NCI-H446 (cell line): ENCODE measurements around the gene RPIA.
"Not testable (repeated sequence)": the region's sequence is repeated elsewhere in the genome, so short reads cannot be mapped to it uniquely, and the experiment has no call there.

ENCODE experiments used
- DNase-seq, 2 experiments: peaks; one replicate each; lab custom pipeline; 2025; lab: John Stamatoyannopoulos, UW

RPIA gene

DNA sequence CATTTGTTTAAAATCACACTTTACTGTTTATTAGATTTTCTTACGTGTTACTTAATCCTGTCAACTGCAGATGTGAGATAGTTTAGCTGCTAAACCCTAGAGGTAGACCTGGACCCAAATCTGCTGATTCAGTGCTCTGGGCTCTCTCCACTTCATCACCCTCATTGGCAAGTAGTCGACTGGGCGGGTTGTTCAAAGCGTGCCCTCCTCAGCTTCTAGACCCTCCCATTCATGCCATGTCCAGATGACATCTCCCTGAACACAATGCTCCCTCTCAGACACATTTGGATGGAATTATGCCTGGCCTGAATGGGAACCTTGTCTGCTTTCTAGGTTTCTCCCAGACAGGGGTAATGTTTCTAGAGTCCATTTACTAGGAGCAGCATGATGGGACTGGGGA is 43.7 kb downstream of the RPIA start:
- DNase-seq = no peak

DNA sequence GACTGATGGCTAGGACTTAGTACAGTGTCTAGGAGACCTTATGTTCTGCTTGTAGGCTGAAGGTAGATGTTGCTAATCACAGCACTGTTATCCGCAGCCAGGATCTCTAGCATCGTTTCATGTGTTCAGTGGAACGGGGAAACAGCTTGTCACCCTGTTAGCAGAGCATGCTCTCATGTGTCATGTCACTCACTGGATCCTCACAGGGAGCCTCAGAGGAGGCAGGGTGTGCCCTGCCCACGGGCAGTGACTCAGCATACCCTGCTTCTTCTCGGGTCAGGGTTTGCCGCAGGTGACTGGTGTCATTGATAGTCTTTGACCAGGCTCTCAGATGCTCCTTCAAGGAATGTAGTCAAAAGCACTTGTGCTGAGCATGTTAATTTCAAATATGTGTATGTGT is 44.4 kb downstream of the RPIA start:
- no peak for DNase-seq

DNA sequence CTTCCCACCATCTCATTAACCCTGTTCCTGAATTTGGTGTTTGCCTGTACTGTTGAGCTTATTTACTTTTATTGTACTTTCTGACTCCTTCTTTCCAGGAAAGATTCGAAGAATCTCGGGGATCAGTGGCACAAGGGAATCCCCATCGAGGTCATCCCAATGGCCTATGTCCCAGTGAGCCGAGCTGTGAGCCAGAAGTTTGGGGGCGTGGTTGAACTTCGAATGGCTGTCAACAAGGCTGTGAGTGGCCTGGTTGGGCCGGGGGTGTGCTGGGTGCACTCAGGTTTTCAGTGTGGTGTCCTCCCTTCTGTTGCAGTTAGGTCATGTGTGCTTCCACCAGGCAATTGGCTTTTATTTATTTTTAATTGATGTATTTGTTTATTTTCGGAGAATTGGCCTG is 45.0 kb downstream of the RPIA start:
- DNase-seq = no peak

DNA sequence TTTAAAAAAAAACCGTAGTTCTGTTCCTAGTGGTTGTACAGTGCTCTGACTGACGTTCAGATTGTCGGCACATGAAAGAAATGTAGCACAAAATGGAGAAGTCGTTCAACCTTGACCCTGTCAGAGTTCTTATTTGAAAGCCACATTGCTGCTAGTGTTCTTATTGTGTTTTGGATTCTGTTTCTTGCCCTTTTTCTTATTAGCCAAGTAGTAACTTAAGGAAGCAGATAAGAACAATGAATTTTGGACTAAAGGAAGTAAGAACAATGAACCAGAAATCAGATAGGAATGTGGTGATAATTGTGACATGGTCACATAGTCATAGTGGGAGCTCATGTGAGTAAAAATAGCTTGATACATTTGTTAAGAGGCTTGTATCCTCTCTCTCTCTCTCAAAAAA is 45.9 kb downstream of the RPIA start:
- no peak for DNase-seq

DNA sequence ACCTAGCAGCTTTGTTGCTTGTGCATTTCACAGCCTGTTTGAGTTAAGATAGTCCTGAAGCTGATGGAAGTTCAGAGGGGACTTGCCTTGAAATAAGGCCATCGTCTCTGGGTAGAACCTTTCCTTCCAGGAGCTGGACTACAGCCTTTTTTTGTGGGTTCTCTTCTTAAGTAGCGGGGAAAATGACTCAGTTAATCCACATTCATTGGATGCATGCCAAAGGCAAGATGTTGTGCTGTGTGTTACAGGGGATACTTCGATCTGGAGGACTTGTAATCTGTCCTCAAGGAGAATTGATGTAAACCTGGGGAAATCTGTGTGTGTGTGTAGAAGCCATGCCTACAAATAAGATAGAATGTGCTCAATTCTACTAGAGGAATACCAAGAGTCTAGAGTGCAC is 46.8 kb downstream of the RPIA start:
- DNase-seq = no peak

DNA sequence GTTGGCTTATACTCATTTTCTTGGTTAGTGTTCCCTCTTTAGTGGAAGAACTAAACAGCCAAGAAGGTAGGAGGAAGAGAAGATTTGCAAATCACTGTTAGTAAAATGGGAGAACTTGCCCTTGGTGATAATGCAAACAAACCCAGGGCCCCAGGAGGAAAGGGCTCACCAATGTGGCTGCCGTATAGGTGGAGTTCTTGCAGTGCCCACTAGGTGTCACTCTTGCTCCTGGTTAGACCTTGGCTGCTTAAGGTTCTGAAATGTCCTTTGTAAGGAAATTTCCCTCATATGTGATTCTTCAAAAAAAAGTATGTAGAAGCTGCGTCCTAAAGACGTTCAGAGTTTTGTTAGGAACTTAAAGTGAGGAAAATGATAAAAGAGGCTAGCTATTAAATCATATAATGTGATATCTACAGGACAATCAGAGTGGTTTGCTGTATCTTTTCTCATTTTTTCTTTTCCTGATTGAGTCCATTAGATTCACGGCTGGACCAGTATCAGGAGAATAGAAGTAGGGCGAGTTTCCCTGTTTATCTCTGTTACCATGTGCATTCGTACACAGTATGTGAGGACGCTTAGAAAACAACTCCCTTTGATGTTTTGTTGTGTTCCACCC is 48.6 kb downstream of the RPIA start:
- DNase-seq = peak; percentile 39 to 68

DNA sequence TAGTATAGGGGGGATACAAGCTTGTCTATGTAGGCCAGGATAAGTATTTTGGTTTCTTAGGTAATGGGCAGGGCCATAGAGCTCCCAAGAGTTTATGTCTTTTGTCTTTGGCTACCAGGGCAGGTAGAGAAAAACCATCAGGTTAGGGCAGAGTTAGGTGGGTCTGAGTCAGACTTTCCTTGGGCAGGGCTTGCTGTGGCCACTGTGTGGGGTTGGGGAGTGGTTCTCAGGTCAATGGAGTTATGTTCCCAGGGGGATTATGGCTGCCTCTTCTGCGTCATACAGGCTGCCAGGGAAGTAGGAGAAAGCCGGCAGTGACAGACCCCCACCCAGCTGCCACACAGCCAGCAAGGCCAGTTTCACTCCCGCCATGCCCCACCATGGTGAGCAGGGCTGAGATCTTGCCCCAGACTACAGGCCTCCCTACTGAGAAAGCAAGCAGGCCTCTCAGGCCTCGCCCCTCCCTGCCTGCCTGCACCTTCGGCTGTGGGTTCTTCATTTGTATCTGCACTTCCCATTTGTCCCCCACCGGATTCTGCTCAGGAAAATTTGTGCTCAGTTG is 55.5 kb downstream of the RPIA start:
- no peak for DNase-seq

DNA sequence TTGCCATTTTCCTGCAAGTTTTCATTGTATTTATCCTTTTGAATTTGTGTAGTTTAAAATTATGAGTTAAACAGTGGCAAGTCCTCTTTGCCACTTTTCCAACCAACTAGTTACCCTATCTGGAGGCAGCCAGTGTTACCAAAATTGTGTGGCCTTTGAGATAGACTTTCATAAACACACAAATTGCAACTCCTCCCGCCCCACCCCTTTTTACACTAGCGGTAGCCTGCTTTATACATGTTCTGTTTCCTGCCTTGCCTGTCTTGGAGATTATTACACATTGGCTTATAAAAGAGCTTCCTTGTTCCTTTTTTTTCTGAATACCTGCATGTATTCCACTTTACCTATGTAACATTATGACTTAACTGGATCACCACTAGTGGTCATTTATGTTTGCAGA is 56.5 kb downstream of the RPIA start:
- no peak for DNase-seq

DNA sequence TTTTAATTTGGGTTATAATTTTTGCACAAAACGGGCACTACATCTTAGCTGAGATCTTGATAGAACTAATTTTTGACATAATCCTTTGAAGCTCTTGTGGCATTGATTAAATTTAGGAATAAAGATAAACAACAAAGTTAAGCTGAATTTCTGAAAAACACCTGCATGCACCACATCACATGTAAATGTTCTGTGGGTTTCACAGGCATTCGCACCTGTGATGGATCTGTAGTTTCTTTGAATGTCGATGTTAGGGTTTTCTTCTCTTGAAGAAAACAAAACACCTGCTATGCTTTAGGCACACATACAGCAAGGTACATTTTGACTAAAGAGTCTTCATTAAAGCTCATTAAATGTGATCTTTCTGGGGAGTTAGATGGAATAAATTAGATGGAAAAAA is 60.3 kb downstream of the RPIA start:
- no peak for DNase-seq

DNA sequence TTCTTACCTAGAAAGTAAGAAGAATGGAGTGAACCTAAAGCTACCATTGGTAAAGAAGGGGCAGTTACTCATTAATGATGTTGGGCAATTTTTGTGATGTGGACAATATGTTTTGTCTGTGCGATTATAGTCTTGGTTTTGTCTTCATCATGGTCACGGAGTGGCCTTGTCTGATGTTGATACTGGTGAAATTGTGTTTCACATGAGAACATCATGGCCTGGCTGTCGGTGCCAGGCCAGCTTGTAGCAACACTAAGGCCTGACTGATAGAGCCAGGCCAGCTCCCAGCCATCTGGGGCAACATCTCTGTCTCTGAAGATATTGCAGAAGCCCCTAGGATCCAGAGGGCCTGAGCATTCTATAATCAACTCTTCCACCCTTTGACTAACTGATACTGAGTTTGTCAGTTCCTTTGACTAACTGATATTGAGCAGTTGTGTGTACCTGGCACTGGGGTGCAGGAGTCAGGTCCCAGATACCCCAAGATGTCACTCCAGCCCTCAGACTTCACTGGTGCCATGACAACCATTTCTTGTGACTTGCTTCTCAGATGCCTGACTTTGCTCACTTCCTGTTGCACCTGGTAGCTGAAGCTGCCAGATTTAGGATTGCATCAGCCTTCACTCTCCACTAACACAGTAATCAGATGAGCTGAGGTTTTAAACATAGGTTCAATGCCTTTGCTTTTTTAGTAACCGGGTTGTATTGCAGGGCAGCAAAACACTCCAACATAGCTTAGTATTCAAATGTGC is 62.5 kb downstream of the RPIA start:
- DNase-seq = no peak

DNA sequence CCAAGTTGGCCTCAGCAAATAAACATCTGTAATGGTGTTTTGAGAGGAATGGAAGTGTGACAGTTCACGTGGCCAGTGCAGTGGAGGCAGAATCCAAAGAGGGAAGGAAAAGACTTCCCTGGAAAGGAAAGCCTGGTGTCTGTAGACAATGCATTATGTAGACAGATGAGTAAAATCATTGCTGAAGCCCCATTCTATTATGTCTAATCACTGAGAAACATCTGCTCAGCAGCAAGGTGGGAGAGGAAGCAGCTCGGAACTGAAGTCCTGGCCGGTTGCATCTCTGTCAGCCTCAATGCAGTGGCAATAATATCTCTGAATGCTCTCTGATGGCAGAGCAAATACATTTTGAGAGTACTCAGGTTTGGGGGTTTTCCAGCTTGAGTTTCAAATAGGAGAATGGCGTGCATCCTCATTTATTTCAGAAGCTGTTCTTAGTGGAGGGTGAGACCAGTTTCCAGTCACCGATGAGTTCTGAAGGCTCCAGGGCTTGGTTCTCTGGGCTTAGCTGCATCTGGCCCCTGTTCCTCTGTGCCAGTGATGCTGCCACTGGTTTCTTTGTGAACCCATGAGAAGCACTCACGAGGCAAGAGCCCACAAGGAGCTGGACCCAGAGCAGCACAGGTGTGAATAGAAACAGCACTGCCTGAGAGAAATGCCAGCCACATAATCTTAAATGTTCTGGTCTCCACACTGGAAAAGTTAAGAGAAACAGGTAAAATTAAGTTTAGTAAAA is 63.3 kb downstream of the RPIA start:
- DNase-seq = no peak

DNA sequence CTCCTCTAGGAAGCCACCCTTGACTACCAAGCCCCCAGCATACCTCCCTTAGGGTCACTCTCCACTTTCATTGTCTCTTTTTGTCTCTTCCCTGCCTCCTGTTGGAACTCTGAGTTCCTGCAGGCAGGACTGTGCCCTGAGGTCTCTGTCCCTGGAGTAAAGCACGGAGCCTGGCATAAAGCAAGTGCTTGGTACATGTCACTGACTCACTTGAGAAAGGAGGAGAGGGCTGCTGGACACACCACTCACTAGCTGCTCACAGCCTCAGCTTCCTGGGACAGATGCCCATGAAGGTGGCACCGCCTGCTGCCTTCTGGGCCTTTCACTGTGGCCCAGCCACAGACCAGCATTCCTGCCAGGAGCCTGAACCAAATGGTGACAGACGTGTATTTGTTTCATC is 64.4 kb downstream of the RPIA start:
- DNase-seq = no peak

DNA sequence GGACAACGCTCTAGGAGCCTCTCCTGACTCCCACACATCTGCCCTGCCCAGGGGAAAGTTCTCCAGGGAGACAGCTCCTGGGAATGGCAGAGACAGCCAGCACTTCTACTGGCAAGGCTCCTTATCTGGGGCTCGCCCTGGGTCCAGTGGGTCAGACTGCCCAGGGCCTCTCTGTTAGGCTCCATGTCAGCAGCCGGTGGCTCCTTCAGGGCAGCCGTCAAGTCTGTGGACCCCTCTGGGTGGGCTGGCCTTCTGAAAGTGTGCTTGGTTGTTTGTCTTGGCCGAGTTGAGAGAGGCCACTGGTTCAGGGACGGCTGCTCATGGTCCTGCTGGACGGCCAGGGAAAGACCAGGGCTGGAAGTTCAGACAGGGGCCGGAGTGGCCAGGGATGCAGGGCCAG is 65.6 kb downstream of the RPIA start:
- no peak for DNase-seq

DNA sequence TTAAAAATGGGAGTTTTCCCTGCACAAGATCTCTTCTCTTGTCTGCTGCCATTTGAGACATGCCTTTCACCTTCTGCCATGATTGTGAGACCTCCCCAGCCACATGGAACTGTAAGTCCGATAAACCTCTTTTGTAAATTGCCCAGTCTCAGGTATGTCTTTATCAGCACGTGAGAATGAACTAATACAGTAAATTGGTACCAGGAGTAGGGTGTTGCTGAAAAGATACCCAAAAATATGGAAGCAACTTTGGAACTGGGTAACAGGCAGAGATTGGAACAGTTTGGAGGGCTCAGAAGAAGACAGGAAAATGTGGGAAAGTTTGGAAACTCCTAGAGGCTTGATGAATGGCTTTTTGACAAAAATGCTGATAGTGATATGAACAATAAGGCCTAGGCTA is 67.2 kb downstream of the RPIA start:
- DNase-seq = not testable (repeated sequence)

DNA sequence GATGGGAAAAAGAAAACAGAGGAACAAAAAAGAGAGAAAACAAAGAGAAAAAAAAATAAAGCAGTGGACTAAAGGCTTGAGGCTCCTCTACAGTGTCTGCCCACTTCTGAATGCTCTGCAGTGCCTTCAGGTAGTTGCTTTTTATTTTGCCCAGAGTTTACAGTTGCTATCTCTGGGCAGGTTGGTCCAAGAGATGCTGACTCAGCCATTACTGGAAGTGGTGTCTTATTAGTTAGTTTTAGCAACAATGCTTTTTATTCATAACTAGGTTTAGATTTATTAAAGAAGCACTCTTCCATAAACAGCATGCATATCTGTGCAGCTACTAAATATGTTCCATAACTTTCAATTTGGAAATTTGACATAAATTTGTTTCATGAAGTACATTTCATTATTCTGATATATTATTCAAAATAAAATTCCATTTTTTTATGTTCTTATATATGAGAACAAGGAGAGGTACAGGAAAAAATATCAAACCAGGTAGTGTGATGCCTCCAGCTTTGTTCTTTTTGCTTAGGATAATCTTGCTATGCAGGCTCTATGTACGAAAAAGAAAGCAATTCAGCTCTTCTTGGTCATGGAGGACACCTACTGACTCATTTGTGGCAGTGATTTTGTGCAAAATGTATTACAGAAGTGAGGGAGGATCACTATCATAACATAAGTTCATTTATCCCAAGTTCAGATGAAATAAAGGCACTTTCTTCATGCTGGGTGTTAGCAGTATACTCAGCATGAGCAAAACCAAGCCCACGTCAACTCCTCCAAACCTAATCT is 69.5 kb downstream of the RPIA start:
- DNase-seq = no peak

DNA sequence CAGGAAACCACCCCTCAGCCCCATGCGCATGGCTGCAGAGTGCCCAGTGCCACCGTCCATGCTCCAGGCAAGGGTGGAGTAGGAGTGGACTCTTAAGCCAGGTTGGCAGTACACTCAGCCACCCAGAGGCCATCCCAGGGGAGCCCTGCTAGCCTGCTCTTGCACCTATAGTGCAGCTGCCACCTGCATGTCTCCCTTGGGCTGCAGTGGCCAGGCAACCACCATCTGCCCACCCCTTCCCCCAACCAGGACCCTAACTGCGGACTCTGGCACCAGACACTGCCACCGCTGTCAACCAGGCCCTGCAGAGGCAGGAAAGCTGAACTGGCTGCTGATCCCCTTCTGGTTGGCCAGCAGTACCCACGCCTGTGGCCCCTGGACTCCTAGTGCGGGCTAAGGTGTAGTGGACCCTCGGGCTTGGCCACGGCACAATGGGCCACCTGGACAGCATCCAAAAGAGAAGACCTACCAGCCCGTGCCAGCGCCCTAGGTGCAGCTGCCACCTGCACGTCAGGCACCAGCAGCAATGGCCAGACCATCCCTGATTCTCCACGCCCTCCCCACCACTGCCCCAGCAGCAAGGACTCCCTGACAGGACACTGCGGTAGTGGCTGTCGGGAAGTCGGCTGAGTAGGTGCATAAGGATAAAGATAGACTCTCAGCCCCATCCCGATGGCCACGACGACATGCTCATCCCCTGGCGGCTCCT is 72.8 kb downstream of the RPIA start:
- no peak for DNase-seq

DNA sequence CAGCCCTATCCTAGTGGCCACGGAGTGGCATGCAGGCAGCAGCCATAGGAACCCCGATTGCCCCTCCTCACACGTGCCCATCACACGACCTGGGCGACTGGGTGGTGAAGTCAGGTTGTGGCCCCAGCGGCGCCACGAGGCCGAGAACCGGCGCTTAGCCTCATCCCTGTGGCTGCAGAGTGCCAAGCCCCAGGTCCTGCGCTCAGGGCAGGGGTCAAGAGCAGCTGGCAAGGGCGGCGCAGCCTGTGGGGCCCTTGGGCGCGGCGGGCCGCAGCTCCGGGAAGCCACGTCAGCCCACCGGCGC is 73.3 kb downstream of the RPIA start:
- DNase-seq = no peak

DNA sequence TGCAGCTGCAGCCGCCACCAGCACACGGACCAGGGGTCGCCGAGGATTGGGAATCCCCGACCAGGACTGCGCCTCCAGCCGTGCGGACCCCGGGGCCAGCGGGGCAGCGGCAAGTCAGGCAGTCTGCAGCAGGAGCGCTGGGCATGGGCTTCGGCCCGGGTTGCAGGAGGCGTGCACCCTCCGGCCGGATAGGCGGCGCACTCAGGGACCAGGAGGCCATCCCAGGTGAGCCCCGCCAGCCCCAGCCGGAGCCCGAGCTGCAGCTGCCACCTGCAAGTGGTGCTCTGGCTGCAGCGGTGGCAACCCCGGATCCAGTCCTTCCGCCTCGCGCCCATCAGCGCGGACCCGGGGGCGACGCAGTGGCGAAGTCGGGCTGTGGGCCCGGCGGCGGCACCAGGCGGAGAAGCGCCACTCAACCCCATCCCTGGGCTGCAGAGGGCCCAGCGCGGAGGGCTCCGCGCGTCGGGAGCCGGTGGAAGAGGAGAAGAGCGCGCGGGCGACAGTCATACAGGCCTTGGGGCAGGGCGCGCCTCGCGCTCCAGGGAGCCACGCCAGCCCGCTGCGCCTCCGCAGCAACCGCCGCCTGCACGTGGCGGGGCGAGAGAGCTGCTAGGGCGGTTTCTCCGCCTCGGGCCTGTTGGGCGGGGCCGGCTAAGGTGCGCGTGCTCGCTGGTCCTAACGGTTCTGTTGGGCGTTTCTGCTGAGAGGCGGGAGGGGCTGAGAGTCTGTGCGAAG is 73.8 kb downstream of the RPIA start:
- DNase-seq = no peak

DNA sequence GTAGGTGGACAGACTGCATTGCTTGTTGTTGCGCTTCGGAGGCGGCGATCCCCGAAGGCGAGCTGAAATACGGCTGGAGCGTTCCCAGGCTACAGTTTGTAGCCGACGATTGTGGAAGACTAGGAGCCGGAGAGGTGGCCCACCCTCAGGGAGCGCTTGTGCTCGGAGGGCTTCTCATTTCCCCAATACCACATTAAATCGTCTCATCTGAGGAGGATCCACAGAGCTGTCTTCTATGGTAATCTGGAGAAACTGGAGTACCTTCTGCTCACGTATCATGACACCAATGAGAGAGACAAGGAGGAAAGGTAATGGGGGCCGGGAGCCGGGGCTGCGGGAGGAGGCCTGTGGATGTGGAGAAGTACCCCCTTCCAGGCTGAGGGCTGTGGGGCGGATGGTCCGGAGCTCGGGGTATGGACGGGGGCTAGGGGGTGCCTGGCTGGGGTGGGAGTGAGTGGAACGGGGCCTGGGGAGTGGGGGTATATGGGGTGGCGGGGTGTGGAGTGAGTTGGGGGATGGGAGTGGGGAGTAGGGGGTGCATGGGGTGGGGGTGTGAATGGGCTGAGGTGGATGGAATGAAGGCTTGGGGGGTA is 74.5 kb downstream of the RPIA start:
- DNase-seq = not testable (repeated sequence)

DNA sequence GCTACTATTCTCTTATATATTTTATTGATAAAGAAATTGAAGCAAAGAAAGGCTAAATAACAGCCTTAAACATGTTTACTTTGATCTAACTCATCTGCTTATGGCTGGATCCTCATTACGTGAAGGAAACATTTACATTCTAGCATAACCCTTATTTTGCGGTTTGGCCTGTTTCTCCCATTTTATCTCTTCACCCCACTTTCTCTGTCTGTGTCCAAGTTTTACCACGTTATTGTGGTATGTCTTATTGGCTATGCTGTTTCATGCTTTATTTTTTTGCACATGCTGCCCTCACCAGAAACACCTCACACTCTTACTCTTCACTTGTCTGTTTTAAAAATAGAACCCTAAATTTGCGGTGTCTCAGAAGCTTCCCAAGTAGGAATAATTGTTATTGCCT is 78.5 kb downstream of the RPIA start:
- no peak for DNase-seq
